Measurements from ENCODE around the gene MTA3.

Gene MTA3

GRCh38 chr2:42784204-42784880 is 215.9 kb downstream of the MTA3 start:
- Histone ChIP-seq H3K79me2 (ENCODE audit: low read length) (no peaks in the 10 kb centered on the region), H3K27ac (ENCODE audit: low read length) (no peak overlapping the region), H3K36me3 (replicated peaks; ENCODE audit: low read depth, low read length) (no peaks in the 10 kb centered on the region), H4K20me1 (ENCODE audit: insufficient read depth, low read length) (no peaks in the 10 kb centered on the region), H3K27me3 (ENCODE audit: low read depth, low read length) (no peaks in the 10 kb centered on the region), H3K4me2 (ENCODE audit: low read length) (no peak overlapping the region), H3K4me1 (ENCODE audit: low read length) (no peaks in the 10 kb centered on the region), H2AFZ (ENCODE audit: low read depth, low read length) (no peak overlapping the region), H3K9me3 (ENCODE audit: insufficient read depth, low read length) (0 out of 2 replicates have a peak, but pooled peaks cover 3% of the 10 kb centered on the region), H3K9ac (ENCODE audit: low read length) (no peak overlapping the region), H3K4me3 (ENCODE audit: low read length) (no peak overlapping the region)
- TF ChIP-seq EZH2phosphoT487 (IDR thresholded peaks at IDR 0.05; ENCODE audit: low read depth): no peak
- TF ChIP-seq CTCF (IDR thresholded peaks at IDR 0.05; ENCODE audit: low read depth, low read length): no peak

GRCh38 chr2:42786561-42787345 is 218.3 kb downstream of the MTA3 start:
- Histone ChIP-seq H4K20me1 (ENCODE audit: insufficient read depth, low read length) (no peaks in the 10 kb centered on the region), H3K9ac (ENCODE audit: low read length) (no peak overlapping the region), H3K4me2 (ENCODE audit: low read length) (no peak overlapping the region), H3K79me2 (ENCODE audit: low read length) (no peaks in the 10 kb centered on the region), H3K36me3 (replicated peaks; ENCODE audit: low read depth, low read length) (no peaks in the 10 kb centered on the region), H3K27me3 (ENCODE audit: low read depth, low read length) (no peaks in the 10 kb centered on the region), H3K4me1 (ENCODE audit: low read length) (no peaks in the 10 kb centered on the region; the same call in 1 of the 2 replicates), H3K4me3 (ENCODE audit: low read length) (no peak overlapping the region), H2AFZ (ENCODE audit: low read depth, low read length) (no peak overlapping the region), H3K9me3 (ENCODE audit: insufficient read depth, low read length) (no peaks in the 10 kb centered on the region), H3K27ac (ENCODE audit: low read length) (no peak overlapping the region)
- TF ChIP-seq EZH2phosphoT487 (IDR thresholded peaks at IDR 0.05; ENCODE audit: low read depth): no peak
- TF ChIP-seq CTCF (IDR thresholded peaks at IDR 0.05; ENCODE audit: low read depth, low read length): no peak

GRCh38 chr2:42787424-42787787 is 219.0 kb downstream of the MTA3 start:
- no peaks in the 10 kb centered on the region for H3K79me2 ChIP-seq (ENCODE audit: low read length)
- H4K20me1 ChIP-seq (ENCODE audit: insufficient read depth, low read length): no peaks in the 10 kb centered on the region
- H3K27ac ChIP-seq (ENCODE audit: low read length): no peak overlapping the region
- H3K9ac ChIP-seq (ENCODE audit: low read length): no peak overlapping the region
- H3K36me3 ChIP-seq (replicated peaks; ENCODE audit: low read depth, low read length): no peaks in the 10 kb centered on the region
- H3K27me3 ChIP-seq (ENCODE audit: low read depth, low read length): no peaks in the 10 kb centered on the region
- no peaks in the 10 kb centered on the region; the same call in 1 of the 2 replicates for H3K4me1 ChIP-seq (ENCODE audit: low read length)
- H3K9me3 ChIP-seq (ENCODE audit: insufficient read depth, low read length): no peaks in the 10 kb centered on the region
- H3K4me3 ChIP-seq (ENCODE audit: low read length): no peak overlapping the region
- H3K4me2 ChIP-seq (ENCODE audit: low read length): no peak overlapping the region
- TF ChIP-seq CTCF (IDR thresholded peaks at IDR 0.05; ENCODE audit: low read depth, low read length) (no peak), EZH2phosphoT487 (IDR thresholded peaks at IDR 0.05; ENCODE audit: low read depth) (no peak)
- H2AFZ ChIP-seq (ENCODE audit: low read depth, low read length): no peak overlapping the region

GRCh38 chr2:42787788-42788477 is 219.5 kb downstream of the MTA3 start:
- Histone ChIP-seq H3K36me3 (replicated peaks; ENCODE audit: low read depth, low read length) (no peaks in the 10 kb centered on the region), H2AFZ (ENCODE audit: low read depth, low read length) (no peak overlapping the region), H3K4me1 (ENCODE audit: low read length) (no peaks in the 10 kb centered on the region; the same call in 1 of the 2 replicates), H3K27me3 (ENCODE audit: low read depth, low read length) (no peaks in the 10 kb centered on the region), H3K4me3 (ENCODE audit: low read length) (no peak overlapping the region), H3K4me2 (ENCODE audit: low read length) (no peak overlapping the region), H3K79me2 (ENCODE audit: low read length) (no peaks in the 10 kb centered on the region), H4K20me1 (ENCODE audit: insufficient read depth, low read length) (no peaks in the 10 kb centered on the region), H3K27ac (ENCODE audit: low read length) (no peak overlapping the region), H3K9me3 (ENCODE audit: insufficient read depth, low read length) (no peaks in the 10 kb centered on the region), H3K9ac (ENCODE audit: low read length) (no peak overlapping the region)
- no peak for TF ChIP-seq EZH2phosphoT487 (IDR thresholded peaks at IDR 0.05; ENCODE audit: low read depth)
- no peak for TF ChIP-seq CTCF (IDR thresholded peaks at IDR 0.05; ENCODE audit: low read depth, low read length)
